WTC11 (cell line): ENCODE measurements around the gene TBC1D14.

Experiments used
- JUN ChIP-seq: sonication (generic); formaldehyde crosslinking; IDR thresholded peaks from 2 replicates; pipeline ENCODE4 v1.8.0; 2023; ENCODE audit warnings: mild to moderate bottlenecking, missing genetic modification reagents
- SP1 ChIP-seq: sonication (generic); formaldehyde crosslinking; conservative IDR thresholded peaks from 2 replicates; pipeline ENCODE4 v1.8.1; 2022; ENCODE audit warnings: missing genetic modification reagents
- TEAD4 ChIP-seq: sonication (generic); formaldehyde crosslinking; IDR thresholded peaks from 2 replicates; pipeline ENCODE4 v1.8.0; 2022; ENCODE audit warnings: mild to moderate bottlenecking, missing genetic modification reagents
- ZNF317 ChIP-seq: sonication (generic); formaldehyde crosslinking; IDR thresholded peaks from 2 replicates; pipeline ENCODE4 v1.8.1; 2023; ENCODE audit warnings: low read depth, mild to moderate bottlenecking, moderate library complexity, missing genetic modification reagents, borderline replicate concordance
- TF ChIP-seq, protein P1 (sequence below): sonication (generic); formaldehyde crosslinking; IDR thresholded peaks from 2 replicates; pipeline ENCODE4 v1.8.1; 2022; ENCODE audit warnings: mild to moderate bottlenecking, missing genetic modification reagents, moderate library complexity, borderline replicate concordance
- TF ChIP-seq, protein P2 (sequence below): fragments of 200-600 bp; IDR thresholded peaks from 2 replicates; pipeline ENCODE4 v1.8.0; 2022; ENCODE audit warnings: antibody characterized with exemption
- TF ChIP-seq, protein P3 (sequence below): sonication (generic); formaldehyde crosslinking; IDR thresholded peaks from 2 replicates; pipeline ENCODE4 v1.8.0; 2022; ENCODE audit warnings: mild to moderate bottlenecking, missing genetic modification reagents
- TF ChIP-seq, protein P4 (sequence below): sonication (generic); formaldehyde crosslinking; IDR thresholded peaks from 2 replicates; pipeline ENCODE4 v1.8.0; 2022; ENCODE audit warnings: mild to moderate bottlenecking, missing genetic modification reagents
- TF ChIP-seq, protein P5 (sequence below): sonication (generic); formaldehyde crosslinking; IDR thresholded peaks from 2 replicates; pipeline ENCODE4 v1.8.1; 2023; ENCODE audit warnings: mild to moderate bottlenecking, missing genetic modification reagents
- TF ChIP-seq, protein P6 (sequence below): sonication (generic); formaldehyde crosslinking; IDR thresholded peaks from 2 replicates; pipeline ENCODE4 v1.8.1; 2022; ENCODE audit warnings: low read depth, mild to moderate bottlenecking, moderate library complexity, missing genetic modification reagents, borderline replicate concordance
- TF ChIP-seq, protein P7 (sequence below): sonication (generic); formaldehyde crosslinking; IDR thresholded peaks from 2 replicates; pipeline ENCODE4 v1.8.1; 2023; ENCODE audit warnings: mild to moderate bottlenecking, missing genetic modification reagents, moderate library complexity
- TF ChIP-seq, protein P8 (sequence below): sonication (generic); formaldehyde crosslinking; IDR thresholded peaks from 2 replicates; pipeline ENCODE4 v1.8.1; 2023; ENCODE audit warnings: mild to moderate bottlenecking, missing genetic modification reagents, moderate library complexity

DNA sequence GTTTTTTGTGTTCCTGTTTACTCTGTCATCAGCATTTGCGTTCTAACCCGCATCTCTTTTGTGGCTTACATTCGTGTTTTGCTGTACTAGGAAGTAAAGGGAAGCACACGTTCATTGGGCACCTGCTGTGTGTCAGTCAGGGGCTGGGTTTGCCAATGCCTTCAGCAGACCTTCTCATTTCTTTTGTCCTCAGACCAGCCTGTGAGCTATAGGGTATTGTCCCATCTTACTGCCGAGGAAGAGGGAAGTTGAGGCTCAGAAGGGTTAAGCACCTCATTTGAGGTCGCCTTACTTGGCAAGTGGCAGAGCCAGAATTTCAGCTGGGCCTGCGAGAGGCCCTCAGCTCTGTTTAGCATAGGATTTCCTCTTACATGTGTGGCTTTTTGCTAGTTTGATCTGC lies 8.7 kb downstream of the TBC1D14 start:
- TF ChIP-seq, protein P1, sequence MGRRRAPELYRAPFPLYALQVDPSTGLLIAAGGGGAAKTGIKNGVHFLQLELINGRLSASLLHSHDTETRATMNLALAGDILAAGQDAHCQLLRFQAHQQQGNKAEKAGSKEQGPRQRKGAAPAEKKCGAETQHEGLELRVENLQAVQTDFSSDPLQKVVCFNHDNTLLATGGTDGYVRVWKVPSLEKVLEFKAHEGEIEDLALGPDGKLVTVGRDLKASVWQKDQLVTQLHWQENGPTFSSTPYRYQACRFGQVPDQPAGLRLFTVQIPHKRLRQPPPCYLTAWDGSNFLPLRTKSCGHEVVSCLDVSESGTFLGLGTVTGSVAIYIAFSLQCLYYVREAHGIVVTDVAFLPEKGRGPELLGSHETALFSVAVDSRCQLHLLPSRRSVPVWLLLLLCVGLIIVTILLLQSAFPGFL (CRISPR knock-in tag): no peak
- TF ChIP-seq, protein P2, sequence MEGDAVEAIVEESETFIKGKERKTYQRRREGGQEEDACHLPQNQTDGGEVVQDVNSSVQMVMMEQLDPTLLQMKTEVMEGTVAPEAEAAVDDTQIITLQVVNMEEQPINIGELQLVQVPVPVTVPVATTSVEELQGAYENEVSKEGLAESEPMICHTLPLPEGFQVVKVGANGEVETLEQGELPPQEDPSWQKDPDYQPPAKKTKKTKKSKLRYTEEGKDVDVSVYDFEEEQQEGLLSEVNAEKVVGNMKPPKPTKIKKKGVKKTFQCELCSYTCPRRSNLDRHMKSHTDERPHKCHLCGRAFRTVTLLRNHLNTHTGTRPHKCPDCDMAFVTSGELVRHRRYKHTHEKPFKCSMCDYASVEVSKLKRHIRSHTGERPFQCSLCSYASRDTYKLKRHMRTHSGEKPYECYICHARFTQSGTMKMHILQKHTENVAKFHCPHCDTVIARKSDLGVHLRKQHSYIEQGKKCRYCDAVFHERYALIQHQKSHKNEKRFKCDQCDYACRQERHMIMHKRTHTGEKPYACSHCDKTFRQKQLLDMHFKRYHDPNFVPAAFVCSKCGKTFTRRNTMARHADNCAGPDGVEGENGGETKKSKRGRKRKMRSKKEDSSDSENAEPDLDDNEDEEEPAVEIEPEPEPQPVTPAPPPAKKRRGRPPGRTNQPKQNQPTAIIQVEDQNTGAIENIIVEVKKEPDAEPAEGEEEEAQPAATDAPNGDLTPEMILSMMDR: no peak
- TF ChIP-seq SP1 (no peak), TEAD4 (CRISPR knock-in tag) (no peak), ZNF317 (no peak), JUN (CRISPR knock-in tag) (no peak)
- TF ChIP-seq, protein P3, sequence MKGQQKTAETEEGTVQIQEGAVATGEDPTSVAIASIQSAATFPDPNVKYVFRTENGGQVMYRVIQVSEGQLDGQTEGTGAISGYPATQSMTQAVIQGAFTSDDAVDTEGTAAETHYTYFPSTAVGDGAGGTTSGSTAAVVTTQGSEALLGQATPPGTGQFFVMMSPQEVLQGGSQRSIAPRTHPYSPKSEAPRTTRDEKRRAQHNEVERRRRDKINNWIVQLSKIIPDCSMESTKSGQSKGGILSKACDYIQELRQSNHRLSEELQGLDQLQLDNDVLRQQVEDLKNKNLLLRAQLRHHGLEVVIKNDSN (CRISPR knock-in tag): no peak
- TF ChIP-seq, protein P4, sequence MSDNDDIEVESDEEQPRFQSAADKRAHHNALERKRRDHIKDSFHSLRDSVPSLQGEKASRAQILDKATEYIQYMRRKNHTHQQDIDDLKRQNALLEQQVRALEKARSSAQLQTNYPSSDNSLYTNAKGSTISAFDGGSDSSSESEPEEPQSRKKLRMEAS: no peak
- TF ChIP-seq, protein P5, sequence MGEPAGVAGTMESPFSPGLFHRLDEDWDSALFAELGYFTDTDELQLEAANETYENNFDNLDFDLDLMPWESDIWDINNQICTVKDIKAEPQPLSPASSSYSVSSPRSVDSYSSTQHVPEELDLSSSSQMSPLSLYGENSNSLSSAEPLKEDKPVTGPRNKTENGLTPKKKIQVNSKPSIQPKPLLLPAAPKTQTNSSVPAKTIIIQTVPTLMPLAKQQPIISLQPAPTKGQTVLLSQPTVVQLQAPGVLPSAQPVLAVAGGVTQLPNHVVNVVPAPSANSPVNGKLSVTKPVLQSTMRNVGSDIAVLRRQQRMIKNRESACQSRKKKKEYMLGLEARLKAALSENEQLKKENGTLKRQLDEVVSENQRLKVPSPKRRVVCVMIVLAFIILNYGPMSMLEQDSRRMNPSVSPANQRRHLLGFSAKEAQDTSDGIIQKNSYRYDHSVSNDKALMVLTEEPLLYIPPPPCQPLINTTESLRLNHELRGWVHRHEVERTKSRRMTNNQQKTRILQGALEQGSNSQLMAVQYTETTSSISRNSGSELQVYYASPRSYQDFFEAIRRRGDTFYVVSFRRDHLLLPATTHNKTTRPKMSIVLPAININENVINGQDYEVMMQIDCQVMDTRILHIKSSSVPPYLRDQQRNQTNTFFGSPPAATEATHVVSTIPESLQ (CRISPR knock-in tag): no peak
- TF ChIP-seq, protein P6, sequence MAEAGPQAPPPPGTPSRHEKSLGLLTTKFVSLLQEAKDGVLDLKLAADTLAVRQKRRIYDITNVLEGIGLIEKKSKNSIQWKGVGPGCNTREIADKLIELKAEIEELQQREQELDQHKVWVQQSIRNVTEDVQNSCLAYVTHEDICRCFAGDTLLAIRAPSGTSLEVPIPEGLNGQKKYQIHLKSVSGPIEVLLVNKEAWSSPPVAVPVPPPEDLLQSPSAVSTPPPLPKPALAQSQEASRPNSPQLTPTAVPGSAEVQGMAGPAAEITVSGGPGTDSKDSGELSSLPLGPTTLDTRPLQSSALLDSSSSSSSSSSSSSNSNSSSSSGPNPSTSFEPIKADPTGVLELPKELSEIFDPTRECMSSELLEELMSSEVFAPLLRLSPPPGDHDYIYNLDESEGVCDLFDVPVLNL (CRISPR knock-in tag): no peak
- TF ChIP-seq, protein P7, sequence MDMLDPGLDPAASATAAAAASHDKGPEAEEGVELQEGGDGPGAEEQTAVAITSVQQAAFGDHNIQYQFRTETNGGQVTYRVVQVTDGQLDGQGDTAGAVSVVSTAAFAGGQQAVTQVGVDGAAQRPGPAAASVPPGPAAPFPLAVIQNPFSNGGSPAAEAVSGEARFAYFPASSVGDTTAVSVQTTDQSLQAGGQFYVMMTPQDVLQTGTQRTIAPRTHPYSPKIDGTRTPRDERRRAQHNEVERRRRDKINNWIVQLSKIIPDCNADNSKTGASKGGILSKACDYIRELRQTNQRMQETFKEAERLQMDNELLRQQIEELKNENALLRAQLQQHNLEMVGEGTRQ (CRISPR knock-in tag): no peak
- TF ChIP-seq, protein P8, sequence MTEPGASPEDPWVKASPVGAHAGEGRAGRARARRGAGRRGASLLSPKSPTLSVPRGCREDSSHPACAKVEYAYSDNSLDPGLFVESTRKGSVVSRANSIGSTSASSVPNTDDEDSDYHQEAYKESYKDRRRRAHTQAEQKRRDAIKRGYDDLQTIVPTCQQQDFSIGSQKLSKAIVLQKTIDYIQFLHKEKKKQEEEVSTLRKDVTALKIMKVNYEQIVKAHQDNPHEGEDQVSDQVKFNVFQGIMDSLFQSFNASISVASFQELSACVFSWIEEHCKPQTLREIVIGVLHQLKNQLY: no peak
